Lower leg skin (tissue), 4 donors: Measurements from ENCODE around the gene STPG3. TPM values are rescaled to one million over a fixed set of nuclear protein-coding genes. Genes with fewer than 3 reads are reported as not detected.
A peak's percentile ranks its signal among the peaks of the same experiment; 100 is the strongest.

Experiments used
- DNase-seq, 2 donors: peaks; one replicate each; pipeline ENCODE4 v3.0.0-alpha.2; 2019; ENCODE audit warnings: low spot score in 2 of 2
- H3K4me3 ChIP-seq: fragments of 200-600 bp; sonication (generic); 2 replicates; pipeline ENCODE4 v1.5.1; 2017; ENCODE audit warnings: mild to moderate bottlenecking, low read depth; ENCODE audit not compliant: poor library complexity, severe bottlenecking
- POLR2A ChIP-seq, 2 donors: fragments of 450-650 bp; IDR thresholded peaks; one replicate each; pipeline ENCODE4 v1.6.1; 2016 to 2017; ENCODE audit warnings: antibody characterized with exemption in 2 of 2, mild to moderate bottlenecking in 1 of 2, moderate library complexity in 1 of 2
- WGBS, 2 donors: methylation state at CpG; one replicate each; pipeline ENCODE4 v1.1.5; 2018; 5-methylcytosine and 5-hydroxymethylcytosine counted together
- intact Hi-C: fragments of 100-400 bp; cut with DNase I; formaldehyde crosslinking; loops from one replicate; pipeline ENCODE4 v1.15.0; 2023; ENCODE audit warnings: low total_unique reads
- total RNA-seq, 4 donors: library from RNA; depleted of rRNA; stranded (reverse); fragments of >200 nt; gene quantifications; one replicate each; pipeline ENCODE4 v1.1.0, GENCODE V29; 2016
- TF ChIP-seq, protein P1 (sequence below), 3 donors: fragments of 450-650 bp; IDR thresholded peaks; one replicate each; pipeline ENCODE4 v1.5.1; 2016; ENCODE audit warnings: antibody characterized with exemption in 3 of 3, mild to moderate bottlenecking in 3 of 3, moderate library complexity in 2 of 3

STPG3 gene
- total RNA-seq, 4 donors from 2014 or later = not detected

DNA sequence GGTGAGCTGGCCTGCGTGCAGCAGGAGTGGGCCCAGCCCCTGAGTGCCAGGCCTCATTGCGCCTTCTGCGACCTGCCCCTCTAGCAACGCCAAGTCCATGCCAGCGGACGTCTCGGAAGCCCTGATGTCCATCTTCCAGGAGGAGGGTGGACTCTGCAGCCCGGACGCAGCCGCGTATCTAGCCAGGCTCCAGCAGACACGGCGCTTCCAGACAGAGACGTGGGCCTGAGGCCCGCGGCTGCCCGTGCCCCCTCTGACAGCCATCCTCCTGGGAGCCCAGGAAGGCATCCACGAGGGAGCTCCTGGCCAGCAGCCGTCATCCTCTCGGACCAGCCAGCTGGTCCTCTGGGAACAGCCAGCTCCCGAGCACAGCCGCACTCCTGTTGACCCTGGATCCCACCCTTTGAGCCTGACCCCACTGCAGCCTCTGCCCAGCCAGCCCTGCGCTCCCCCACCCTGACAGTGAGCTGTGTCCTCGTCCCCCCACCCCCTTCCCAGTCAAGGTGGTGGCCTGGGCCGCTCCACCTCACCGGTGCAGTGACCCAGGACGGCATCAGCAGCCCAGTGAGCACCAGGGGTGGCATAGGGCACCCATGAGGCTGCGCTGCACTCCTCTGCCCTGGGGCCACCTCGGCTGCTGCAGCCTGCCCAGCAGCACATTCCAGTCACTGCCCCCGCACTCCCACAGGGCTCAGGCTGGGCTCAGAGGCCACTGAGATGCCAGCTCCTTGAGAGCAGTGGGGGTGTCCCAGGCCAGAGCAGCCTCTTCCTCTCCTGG is 34.7 kb upstream of the STPG3 start:
- 90 to 92% methylated on average over 19 to 29 of the region's 30 CpGs for WGBS, 2 donors
- no peak for TF ChIP-seq POLR2A (IDR thresholded peaks at IDR 0.05)
- TF ChIP-seq, protein P1, sequence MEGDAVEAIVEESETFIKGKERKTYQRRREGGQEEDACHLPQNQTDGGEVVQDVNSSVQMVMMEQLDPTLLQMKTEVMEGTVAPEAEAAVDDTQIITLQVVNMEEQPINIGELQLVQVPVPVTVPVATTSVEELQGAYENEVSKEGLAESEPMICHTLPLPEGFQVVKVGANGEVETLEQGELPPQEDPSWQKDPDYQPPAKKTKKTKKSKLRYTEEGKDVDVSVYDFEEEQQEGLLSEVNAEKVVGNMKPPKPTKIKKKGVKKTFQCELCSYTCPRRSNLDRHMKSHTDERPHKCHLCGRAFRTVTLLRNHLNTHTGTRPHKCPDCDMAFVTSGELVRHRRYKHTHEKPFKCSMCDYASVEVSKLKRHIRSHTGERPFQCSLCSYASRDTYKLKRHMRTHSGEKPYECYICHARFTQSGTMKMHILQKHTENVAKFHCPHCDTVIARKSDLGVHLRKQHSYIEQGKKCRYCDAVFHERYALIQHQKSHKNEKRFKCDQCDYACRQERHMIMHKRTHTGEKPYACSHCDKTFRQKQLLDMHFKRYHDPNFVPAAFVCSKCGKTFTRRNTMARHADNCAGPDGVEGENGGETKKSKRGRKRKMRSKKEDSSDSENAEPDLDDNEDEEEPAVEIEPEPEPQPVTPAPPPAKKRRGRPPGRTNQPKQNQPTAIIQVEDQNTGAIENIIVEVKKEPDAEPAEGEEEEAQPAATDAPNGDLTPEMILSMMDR (IDR thresholded peaks at IDR 0.05) = no peak
- DNase-seq = no peak
- no peak overlapping the region for H3K4me3 ChIP-seq
- intact Hi-C loops = no loop called here

DNA sequence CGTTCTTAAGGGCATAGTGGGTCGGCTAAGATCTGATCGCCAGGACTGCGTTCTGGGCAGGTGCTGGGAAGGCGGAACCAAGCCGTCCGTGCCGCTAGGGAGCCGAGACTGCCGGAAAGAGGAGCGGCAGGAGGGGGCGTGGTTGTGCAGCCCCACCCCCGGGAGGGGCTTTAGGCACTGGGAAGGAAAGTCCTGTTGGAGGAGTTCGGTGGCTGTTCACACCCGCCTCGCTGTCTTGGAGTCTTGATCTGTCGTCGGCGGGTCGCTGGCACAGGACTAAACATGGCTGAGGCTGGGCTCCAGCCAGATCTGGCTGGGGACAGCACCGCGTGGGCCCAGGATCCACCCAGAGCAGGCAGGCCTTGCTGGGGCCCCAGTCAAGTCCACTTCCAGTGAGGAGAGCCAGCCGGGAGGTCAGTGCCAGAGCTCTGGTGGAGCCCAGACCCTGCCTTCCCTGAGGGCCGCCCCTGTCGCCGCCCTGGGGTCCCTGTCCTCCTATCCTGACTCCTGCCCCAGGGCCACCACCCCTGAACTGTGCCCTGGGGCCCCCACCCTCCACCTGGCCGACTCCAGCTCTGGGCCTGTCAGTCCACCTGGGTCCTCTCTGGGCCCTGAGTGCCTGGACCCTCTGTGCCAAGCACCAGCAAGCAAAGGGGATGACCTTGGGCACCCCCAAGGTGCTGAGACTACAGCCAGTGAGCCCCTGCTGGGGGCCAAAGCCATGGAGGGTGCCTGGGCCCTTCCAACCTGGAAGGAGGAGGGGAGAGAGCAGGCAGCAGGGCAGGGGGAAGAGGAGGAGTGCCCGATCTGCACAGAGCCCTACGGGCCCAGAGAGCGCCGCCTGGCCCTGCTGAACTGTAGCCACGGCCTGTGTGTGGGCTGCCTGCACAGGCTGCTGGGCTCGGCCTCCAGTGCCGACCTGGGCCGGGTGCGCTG is 33.5 kb upstream of the STPG3 start:
- 25 to 44% methylated on average over 23 to 31 of the region's 36 CpGs for WGBS, 2 donors
- TF ChIP-seq, protein P1 (IDR thresholded peaks at IDR 0.05) = no peak
- no peak for TF ChIP-seq POLR2A (IDR thresholded peaks at IDR 0.05)
- intact Hi-C loops = no loop called here
- peak; percentile 76 to 94 for DNase-seq
- peak overlapping the region; percentile 25 for H3K4me3 ChIP-seq

DNA sequence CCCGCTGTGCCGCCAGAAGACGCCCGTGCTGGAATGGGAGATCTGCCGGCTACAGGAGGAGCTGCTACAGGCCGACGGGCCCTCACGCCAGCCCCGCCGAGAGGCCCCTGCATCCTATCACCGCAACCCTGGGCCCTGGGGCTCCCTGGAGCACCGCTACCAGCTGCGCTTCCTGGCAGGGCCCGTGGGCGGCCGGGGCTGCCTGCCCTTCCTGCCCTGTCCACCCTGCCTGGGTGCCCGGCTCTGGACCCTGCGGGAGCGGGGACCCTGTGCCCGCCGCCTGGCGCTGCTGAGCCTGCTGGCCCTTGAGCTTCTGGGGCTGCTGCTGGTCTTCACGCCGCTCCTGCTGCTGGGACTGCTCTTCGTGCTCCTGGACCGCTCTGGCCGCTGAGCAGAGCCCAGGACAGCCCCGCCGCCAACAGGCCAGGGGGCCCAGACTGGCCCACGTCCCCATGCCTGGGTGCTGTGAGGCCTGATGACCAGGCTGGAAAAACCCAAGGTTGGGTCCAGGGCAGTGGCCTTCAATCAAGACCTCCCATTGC is 32.8 kb upstream of the STPG3 start:
- intact Hi-C loops = no loop called here
- 63 to 72% methylated on average over 19 to 20 of the region's 30 CpGs for WGBS, 2 donors
- TF ChIP-seq, protein P1 (IDR thresholded peaks at IDR 0.05) = no peak
- no peak for TF ChIP-seq POLR2A (IDR thresholded peaks at IDR 0.05)
- no peak overlapping the region for H3K4me3 ChIP-seq
- no peak for DNase-seq

GRCh38 chr9:137218754-137219271 is 32.3 kb upstream of the STPG3 start:
- no peak overlapping the region for H3K4me3 ChIP-seq
- WGBS, 2 donors = 79 to 85% methylated on average over 12 of the region's 12 CpGs
- intact Hi-C loops = no loop called here
- no peak for DNase-seq
- TF ChIP-seq, protein P1 (IDR thresholded peaks at IDR 0.05) = no peak
- TF ChIP-seq POLR2A (IDR thresholded peaks at IDR 0.05) = no peak

DNA sequence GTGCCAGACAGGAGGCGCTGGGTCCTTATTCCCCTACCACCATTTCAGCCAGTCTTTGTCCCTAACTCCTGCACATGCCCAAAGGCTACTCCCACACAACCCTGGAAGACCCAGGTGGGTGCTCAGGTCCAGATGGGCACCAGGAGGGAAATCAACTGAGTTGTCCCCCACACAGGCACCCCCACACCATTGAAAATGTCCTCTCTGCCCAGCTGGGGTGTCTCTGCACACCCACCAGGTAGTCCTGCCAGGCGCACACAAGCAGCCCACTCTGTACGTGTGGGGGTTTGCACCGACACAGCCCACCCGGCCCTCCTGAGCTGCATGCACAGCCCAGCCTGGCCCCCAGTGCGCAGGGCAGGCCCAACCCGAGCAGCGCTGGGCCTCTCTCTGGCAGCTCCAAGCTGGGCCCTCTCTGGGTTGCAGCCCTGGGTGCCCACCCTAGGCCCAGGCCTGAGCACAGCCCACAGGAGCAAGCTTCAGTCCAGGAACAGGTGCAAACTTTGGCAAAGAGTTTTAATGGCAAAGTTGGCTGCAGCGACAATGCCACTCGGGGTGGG is 31.2 kb upstream of the STPG3 start:
- intact Hi-C loops = no loop called here
- H3K4me3 ChIP-seq = no peak overlapping the region
- TF ChIP-seq POLR2A (IDR thresholded peaks at IDR 0.05) = no peak
- TF ChIP-seq, protein P1 (IDR thresholded peaks at IDR 0.05) = no peak
- no peak for DNase-seq
- 76 to 85% methylated on average over 3 to 10 of the region's 10 CpGs for WGBS, 2 donors
